GM13976 (cell line): ENCODE measurements around the gene TAPT1.
"Not testable (repeated sequence)": the region's sequence is repeated elsewhere in the genome, so short reads cannot be mapped to it uniquely, and the experiment has no call there.

ENCODE experiments used
- DNase-seq: peaks from one replicate; pipeline ENCODE4 v3.0.0; 2012; ENCODE audit warnings: low spot score
- CTCF ChIP-seq: IDR thresholded peaks from 2 replicates; pipeline ENCODE4 v1.5.1; 2012; ENCODE audit warnings: borderline replicate concordance, mild to moderate bottlenecking; ENCODE audit not compliant: insufficient read depth; ENCODE audit errors: extremely low read depth, missing control alignments, control extremely low read depth
- in situ Hi-C: fragments of 300-500 bp; cut with MboI; formaldehyde crosslinking; loops from one replicate; pipeline ENCODE4 v1.12.0; 2022; ENCODE audit warnings: low sequenced_read_pairs, mixed read lengths, inconsistent platforms; ENCODE audit not compliant: unreplicated experiment

TAPT1 gene

GRCh38 chr4:16159286-16159685 lies 67.0 kb downstream of the TAPT1 start:
- TF ChIP-seq CTCF: no peak
- in situ Hi-C loops: no loop called here
- DNase-seq: no peak

- no peak for TF ChIP-seq CTCF
- in situ Hi-C loops: no loop called here
- no peak for DNase-seq
These were observed 67.8 kb downstream of the TAPT1 start for GRCh38 chr4:16158504-16158852.

- in situ Hi-C loops: no loop called here
- TF ChIP-seq CTCF: no peak
- no peak for DNase-seq
These were observed 68.4 kb downstream of the TAPT1 start for GRCh38 chr4:16157609-16158503.

- no peak for TF ChIP-seq CTCF
- DNase-seq: no peak
- in situ Hi-C loops: no loop called here
These were observed 70.6 kb downstream of the TAPT1 start for GRCh38 chr4:16155528-16156169.

GRCh38 chr4:16154451-16154850 lies 71.8 kb downstream of the TAPT1 start:
- DNase-seq: no peak
- TF ChIP-seq CTCF: no peak
- in situ Hi-C loops: no loop called here

GRCh38 chr4:16150716-16151115 lies 75.6 kb downstream of the TAPT1 start:
- TF ChIP-seq CTCF: no peak
- in situ Hi-C loops: no loop called here
- DNase-seq: no peak

GRCh38 chr4:16144913-16145312 lies 81.4 kb downstream of the TAPT1 start:
- in situ Hi-C loops, DNase-seq: not testable (repeated sequence)
